Heart left ventricle (tissue), 16 donors: Measurements from ENCODE around the gene SV2B. TPM values are rescaled to one million over a fixed set of nuclear protein-coding genes. Genes with fewer than 3 reads are reported as not detected.

Source experiments
- ATAC-seq, 4 donors: fragments of 200-7000 bp; cut with Tn5 transposase; one replicate each; pipeline ENCODE4 v1.9.1; 2020 to 2022; ENCODE audit warnings: moderate library complexity in 4 of 4, mild to moderate bottlenecking in 3 of 4, moderate number of reproducible peaks in 1 of 4
- DNase-seq, 5 donors: peaks; one replicate each; pipeline ENCODE4 v3.0.0-alpha.2; 2020
- H3K27ac ChIP-seq, 12 donors: fragments of 200-600 bp; sonication (generic) in 4 of 12; one replicate each; pipeline versions ENCODE4 v1.5.0 to v1.8.0; 2016 to 2022; ENCODE audit warnings: mild to moderate bottlenecking in 2 of 12
- H3K27me3 ChIP-seq, 9 donors: fragments of 200-600 bp; sonication (generic) in 2 of 9; one replicate each; pipeline versions ENCODE4 v1.5.1 to v1.8.0; 2016 to 2022; ENCODE audit warnings: mild to moderate bottlenecking in 3 of 9
- H3K36me3 ChIP-seq, 9 donors: fragments of 200-600 bp; sonication (generic) in 2 of 9; one replicate each; pipeline versions ENCODE4 v1.5.0 to v1.8.0; 2018 to 2022; ENCODE audit warnings: mild to moderate bottlenecking in 2 of 9
- H3K4me1 ChIP-seq, 12 donors: fragments of 200-600 bp; sonication (generic) in 4 of 12; one replicate each; pipeline versions ENCODE4 v1.5.0 to v1.8.0; 2016 to 2022; ENCODE audit warnings: mild to moderate bottlenecking in 3 of 12
- H3K4me3 ChIP-seq, 12 donors: fragments of 200-600 bp; sonication (generic) in 4 of 12; one replicate each; pipeline versions ENCODE4 v1.5.0 to v1.8.0; 2017 to 2022; ENCODE audit warnings: mild to moderate bottlenecking in 9 of 12, moderate library complexity in 4 of 12
- H3K9me3 ChIP-seq, 12 donors: fragments of 200-600 bp; sonication (generic) in 4 of 12; one replicate each; pipeline versions ENCODE4 v1.5.0 to v1.8.0; 2016 to 2022; ENCODE audit warnings: mild to moderate bottlenecking in 1 of 12
- CTCF ChIP-seq, 12 donors: fragments of 200-600 bp; sonication (generic) in 4 of 12; IDR thresholded peaks; one replicate each; pipeline versions ENCODE4 v1.5.0 to v1.8.0; 2018 to 2022; ENCODE audit warnings: antibody characterized with exemption in 12 of 12, mild to moderate bottlenecking in 5 of 12
- POLR2A ChIP-seq, 2 donors: fragments of 450-650 bp; IDR thresholded peaks; one replicate each; pipeline ENCODE4 v1.6.1; 2017; ENCODE audit warnings: antibody characterized with exemption in 2 of 2, mild to moderate bottlenecking in 2 of 2, moderate library complexity in 2 of 2
- WGBS, 4 donors: extraction: QIAGEN DNeasy Blood & Tissue Kit in 2 of 4; methylation state at CpG; one replicate each; pipeline versions ENCODE4 v1.1.5 to v1.1.7; 2013 to 2018; 5-methylcytosine and 5-hydroxymethylcytosine counted together
- intact Hi-C, 10 donors: fragments of 100-400 bp; cut with DNase I; formaldehyde crosslinking; loops; one replicate each; pipeline versions ENCODE4 v1.11.1 to v1.14.2; 2022
- polyA plus RNA-seq, 2 donors: library from polyadenylated mRNA; stranded (reverse); fragments of 200-250 nt; gene quantifications; one replicate each; pipeline ENCODE4 v1.2.3, GENCODE V29; 2013
- total RNA-seq, 9 donors: library from RNA; depleted of rRNA in 2 of 9; stranded (reverse); fragments of >200 nt in 2 of 9; fragmentation: NEBNext Ultra II Directional in 3 of 9; extraction: Animal tissue kit (Norgen Biotek cat#: 25700) in 3 of 9; gene quantifications; one replicate each; pipeline versions ENCODE4 v1.1.0 to v1.2.4, GENCODE V29; 2016 to 2023
- donor health status: ischemic (EF 13 %, LVEDD 7.1; RV severe dilation, severe dysfunction).
- donor health status: healthy with polysubstance abuse.
- donor health status: DM: no; HTN: yes; CAD: no.
- donor health status: DM: no; HTN: no; CAD: no.
- donor health status: ischemic (EF 25% LVEDD 6.9; RV normal size, moderate dysfunction).
- donor health status: ischemic (EF 25% LVEDD 5.7; RV mildly dilated, moderate dysfunction).
- donor health status: healthy.
- donor health status: DM: yes; HTN: yes; CAD: no.
- donor health status: ischemic (EF 35%, LVEDD 5.7; RV mildly dilated, moderate dysfunction).
- donor health status: nonischemic (EF 11% LVEDD 7.7; RV severe dilation, severe dysfunction).
- donor health status: DM: yes; HTN: yes; CAD: no.
- donor health status: PGD.
- donor health status: ischemic (EF 29% LVEDD 5.4; RV normal size, mild dysfunction).
- donor health status: nonischemic (EF 23%, LVEDD 6.1; RV moderate dilation, normal function).

SV2B gene
- total and polyA plus RNA-seq, 11 donors: 0.42 to 23.5 (median 1.9) TPM

GRCh38 chr15:91126080-91126479 is 26.0 kb downstream of the SV2B start:
- intact Hi-C loops: no loop called here
- Histone ChIP-seq H3K27ac (no peak overlapping the region), H3K4me3 (no peak overlapping the region), H3K36me3 (no peaks in the 10 kb centered on the region), H3K4me1 (peaks cover 0 to 7% (median 0%) of the 10 kb centered on the region in 12 donors), H3K9me3 (no peaks in the 10 kb centered on the region), H3K27me3 (peaks cover 0 to 22% (median 0%) of the 10 kb centered on the region in 9 donors)
- no peak for DNase-seq
- no peak for TF ChIP-seq POLR2A (IDR thresholded peaks at IDR 0.05)
- TF ChIP-seq CTCF (IDR thresholded peaks at IDR 0.05): no peak
- ATAC-seq: no peak

GRCh38 chr15:91127236-91127955 is 27.3 kb downstream of the SV2B start:
- H3K27me3 ChIP-seq: peaks cover 0 to 22% (median 0%) of the 10 kb centered on the region in 9 donors
- intact Hi-C loops: no loop called here

GRCh38 chr15:91128016-91128415 is 28.0 kb downstream of the SV2B start:
- TF ChIP-seq POLR2A (IDR thresholded peaks at IDR 0.05): no peak
- TF ChIP-seq CTCF (IDR thresholded peaks at IDR 0.05): no peak
- H3K4me3 ChIP-seq: no peak overlapping the region
- no peaks in the 10 kb centered on the region for H3K9me3 ChIP-seq
- DNase-seq: no peak
- peaks cover 0 to 22% (median 0%) of the 10 kb centered on the region in 9 donors for H3K27me3 ChIP-seq
- no peaks in the 10 kb centered on the region for H3K36me3 ChIP-seq
- WGBS, 4 donors: 74 to 85% (median 81%) methylated on average over 4 of the region's 4 CpGs
- intact Hi-C loops: no loop called here
- no peak for ATAC-seq
- peaks cover 0 to 7% (median 0%) of the 10 kb centered on the region in 12 donors for H3K4me1 ChIP-seq
- no peak overlapping the region for H3K27ac ChIP-seq

More at GRCh38 chr15:91127236-91127955, 27.3 kb downstream of the SV2B start:
- DNase-seq: no peak
- no peak for TF ChIP-seq POLR2A (IDR thresholded peaks at IDR 0.05)
- no peak for TF ChIP-seq CTCF (IDR thresholded peaks at IDR 0.05)
- Histone ChIP-seq H3K36me3 (no peaks in the 10 kb centered on the region), H3K9me3 (no peaks in the 10 kb centered on the region), H3K27ac (no peak overlapping the region), H3K4me1 (peaks cover 0 to 7% (median 0%) of the 10 kb centered on the region in 12 donors), H3K4me3 (no peak overlapping the region)
- no peak for ATAC-seq
- 41 to 55% (median 47%) methylated on average over 7 of the region's 7 CpGs for WGBS, 4 donors

- no peak overlapping the region for H3K4me3 ChIP-seq
- intact Hi-C loops: no loop called here
- H3K4me1 ChIP-seq: peaks cover 0 to 7% (median 0%) of the 10 kb centered on the region in 12 donors
- no peak overlapping the region for H3K27ac ChIP-seq
- WGBS, 4 donors: 91 to 94% (median 93%) methylated on average over 6 of the region's 6 CpGs
- DNase-seq: no peak
- no peak for ATAC-seq
- no peaks in the 10 kb centered on the region for H3K9me3 ChIP-seq
- H3K36me3 ChIP-seq: no peaks in the 10 kb centered on the region
- TF ChIP-seq CTCF (IDR thresholded peaks at IDR 0.05): no peak
- TF ChIP-seq POLR2A (IDR thresholded peaks at IDR 0.05): no peak
- H3K27me3 ChIP-seq: peaks cover 0 to 16% (median 0%) of the 10 kb centered on the region in 9 donors
Observed at GRCh38 chr15:91129436-91129835, 29.4 kb downstream of the SV2B start.
